GM18519 (cell line): ENCODE data around the gene NUP88.

ENCODE experiments used
- ATAC-seq: cut with Tn5 transposase; IDR thresholded peaks from one replicate; pipeline ENCODE4 v1.9.1; 2021; ENCODE audit warnings: mild to moderate bottlenecking, moderate library complexity; ENCODE audit not compliant: unreplicated experiment, low FRiP score

The NUP88 gene

DNA sequence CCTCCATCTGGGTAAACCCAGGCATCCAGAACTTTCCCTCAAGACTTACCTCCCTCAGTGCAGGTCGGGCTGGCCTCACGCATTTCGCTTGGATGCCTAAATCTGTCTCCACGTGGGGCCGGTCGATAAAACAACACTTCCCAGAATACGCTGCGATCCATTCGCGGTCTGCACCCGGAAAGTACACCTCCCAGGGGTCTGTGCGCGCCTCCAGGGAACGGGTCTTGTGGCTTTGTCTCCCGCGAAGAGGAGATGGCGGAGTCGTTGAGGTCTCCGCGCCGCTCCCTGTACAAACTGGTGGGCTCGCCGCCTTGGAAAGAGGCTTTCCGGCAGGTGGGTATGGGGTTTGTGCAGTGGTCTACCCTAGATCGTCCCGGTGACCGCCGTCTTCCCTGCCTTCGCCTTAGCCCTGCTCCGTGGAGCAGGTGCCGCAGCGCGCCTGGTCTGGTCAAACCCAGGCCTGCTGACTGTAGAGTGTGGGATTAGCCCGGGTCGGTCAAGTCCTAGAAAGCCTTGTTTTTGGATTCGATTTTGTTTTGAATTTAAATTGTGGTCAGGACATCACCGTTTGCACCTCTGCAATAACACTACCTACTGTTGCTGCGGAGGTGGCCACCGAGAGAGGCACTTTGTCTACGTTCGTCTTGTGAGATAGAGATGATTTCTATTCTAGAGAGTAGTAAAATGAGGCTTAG is 644 bp upstream of the NUP88 start, which contains the start of gene RPAIN:
TSS of gene RPAIN (plus strand) at position 224 of the 695 bp plus-strand sequence. CDS start at position 253, 29 bp downstream.
- ATAC-seq, result peak; percentile 34

DNA sequence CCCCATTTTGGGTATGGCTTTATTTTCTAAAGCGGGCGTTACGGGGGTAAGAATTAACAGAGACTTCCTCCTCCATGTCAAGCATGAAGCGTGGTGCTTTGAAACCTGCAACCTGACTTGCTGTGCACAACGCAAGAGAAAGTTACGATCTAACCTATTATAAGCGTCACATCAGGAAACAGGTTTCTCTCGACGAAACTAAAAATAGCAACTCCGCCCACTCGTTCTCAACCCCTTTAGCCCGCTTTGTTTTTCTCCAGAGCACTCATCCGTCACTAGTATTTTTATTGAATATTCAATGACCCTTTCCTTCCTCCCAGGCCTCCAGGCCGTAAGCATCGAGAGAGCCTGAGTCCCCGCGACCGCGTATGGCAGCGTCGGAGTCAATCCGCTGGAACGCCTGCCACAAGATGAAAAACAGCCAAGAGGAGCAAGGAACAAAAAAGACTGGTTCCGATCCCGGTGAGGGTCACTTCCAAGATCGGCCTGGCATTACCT is 555 bp downstream of the NUP88 start:
- ATAC-seq, result no peak

DNA sequence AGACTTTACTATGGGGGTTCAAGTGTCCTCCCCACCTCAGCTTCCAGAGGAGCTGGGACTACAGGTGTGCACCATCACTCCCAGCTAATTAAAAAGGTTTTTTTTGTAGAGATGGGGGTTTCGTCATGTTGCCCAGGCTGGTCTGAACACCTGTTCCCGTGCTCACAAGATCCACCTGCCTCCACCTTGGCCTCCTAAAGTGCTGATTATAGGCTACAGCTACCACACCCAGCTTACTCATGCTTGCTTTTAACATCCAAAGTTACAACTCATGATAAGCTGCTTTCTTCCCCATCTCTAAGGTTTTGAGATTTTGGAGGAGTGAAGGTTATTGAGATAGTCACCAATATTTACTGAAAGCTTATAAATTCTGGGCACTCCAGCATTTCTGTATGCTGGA is 2.6 kb downstream of the NUP88 start:
- ATAC-seq, result no peak

DNA sequence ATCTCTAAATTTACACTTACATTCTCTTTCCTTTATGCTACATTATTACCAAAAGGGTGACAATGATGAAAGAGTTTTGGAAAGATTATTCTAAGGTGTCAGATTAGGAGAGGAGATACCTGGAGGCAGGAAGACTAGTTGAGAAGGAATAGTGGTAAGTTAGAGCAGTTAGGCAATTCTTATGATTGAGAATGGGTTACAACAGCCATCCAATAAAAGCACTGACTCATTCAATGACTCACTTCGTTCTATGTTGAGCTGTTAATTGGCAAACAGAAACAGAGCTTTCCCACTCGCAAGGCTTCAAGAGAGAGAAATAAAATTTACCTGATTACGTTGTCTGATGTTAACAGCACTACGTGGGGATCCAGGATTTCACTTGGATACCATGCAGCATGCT is 5.8 kb downstream of the NUP88 start:
- no peak for ATAC-seq

DNA sequence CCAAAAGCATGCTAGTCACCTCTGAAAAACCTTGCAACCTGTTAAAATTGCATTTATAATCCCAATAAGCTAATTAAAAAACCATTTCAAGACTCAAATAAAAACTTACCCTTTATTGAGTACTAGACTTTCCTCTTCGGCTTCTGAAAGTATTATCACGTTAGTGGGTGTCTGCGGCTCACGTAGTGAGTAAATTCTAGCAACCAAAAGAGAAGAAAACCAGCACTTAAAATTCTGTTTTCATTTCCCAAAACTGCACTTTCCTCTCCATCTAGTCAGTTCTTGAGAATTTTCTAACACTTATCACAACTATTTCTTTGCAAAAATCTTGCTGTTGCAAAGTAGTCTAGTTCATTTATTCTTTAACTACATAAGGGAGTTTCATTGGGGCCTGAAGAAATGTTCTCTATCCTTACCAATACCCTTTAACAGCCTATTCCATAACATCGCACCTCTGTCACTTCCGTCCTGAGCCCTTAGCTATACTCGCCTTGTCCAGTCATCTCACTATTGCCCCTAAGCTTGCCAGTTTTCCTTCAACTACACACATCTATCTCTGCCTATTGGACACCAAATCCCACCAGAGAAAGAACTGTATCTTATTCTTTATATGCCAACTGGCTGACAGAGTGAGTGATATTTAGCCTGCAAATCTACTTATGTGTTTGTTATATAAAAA is 8.7 kb downstream of the NUP88 start:
- ATAC-seq, result no peak

DNA sequence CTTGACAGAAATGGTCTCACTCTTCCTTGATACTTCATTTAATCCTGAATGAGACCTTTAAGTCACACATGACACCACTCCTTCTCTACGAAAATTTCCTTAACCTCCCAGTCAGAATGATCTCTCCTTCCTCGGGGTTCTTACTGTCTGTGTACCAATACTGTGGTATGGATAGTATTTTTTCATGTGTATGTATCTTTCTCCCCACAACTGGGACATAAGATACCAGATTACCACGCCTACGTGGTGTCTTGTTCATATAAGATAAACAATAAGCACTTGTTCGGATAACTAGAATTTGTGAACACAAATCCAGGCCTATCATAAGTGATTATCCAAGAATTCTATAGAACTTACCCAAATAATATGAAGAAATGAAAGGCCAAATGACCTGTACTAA is 11.3 kb downstream of the NUP88 start:
- no peak for ATAC-seq

DNA sequence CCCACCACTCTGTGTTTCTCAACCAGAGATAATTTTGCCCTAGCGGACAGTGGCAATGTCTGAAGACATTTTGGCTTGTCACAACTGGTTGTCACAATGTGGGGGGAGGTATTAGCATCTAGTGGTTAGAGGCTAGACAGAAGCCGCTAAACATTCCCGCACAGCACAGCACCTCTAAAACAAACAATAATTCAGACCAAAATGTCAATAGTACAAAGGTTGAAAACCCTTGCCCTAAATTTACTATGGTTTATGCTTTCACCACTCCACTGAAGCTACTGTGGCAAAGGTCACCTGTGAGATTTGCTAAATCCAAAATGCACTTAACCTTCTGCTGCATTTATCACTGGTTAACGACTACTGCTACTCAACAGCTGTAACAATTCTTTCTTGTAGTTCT is 14.1 kb downstream of the NUP88 start:
- ATAC-seq, result no peak

DNA sequence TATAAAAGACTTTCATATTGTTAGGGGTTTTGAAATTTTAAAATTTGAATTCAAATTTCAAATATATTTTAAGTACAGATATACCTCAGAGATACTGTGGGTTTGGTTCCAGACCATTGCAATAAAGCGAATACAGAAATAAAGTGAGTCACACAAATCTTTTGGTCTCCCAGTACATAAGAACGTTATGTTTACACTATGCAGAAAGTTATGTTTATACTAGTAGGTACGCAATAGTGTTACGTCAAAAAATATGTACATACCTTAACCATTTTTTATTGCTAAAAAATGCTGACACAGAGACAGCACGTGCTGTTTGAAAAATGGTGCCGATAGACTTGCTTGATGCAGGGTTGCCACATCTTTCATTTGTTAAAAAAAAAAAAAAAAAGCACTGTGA is 19.7 kb downstream of the NUP88 start:
- no peak for ATAC-seq

DNA sequence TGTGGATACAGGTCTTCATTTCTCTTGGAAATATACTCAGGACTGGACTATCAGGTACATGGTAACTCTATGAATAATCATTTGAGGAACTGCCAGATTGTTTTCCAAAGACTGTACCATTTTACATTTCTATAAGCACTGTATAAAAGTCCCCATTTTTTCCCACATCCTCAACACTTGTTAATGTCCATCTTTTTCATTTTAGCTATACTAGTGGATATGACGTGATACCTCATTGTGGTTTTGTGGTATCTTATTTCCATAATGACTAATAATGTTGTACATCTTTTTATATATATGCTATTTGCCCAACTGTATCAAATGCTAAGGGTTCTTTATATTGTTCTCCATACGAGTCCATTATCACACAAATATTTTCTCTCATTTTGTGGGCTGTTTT is 22.9 kb downstream of the NUP88 start:
- ATAC-seq, result no peak

DNA sequence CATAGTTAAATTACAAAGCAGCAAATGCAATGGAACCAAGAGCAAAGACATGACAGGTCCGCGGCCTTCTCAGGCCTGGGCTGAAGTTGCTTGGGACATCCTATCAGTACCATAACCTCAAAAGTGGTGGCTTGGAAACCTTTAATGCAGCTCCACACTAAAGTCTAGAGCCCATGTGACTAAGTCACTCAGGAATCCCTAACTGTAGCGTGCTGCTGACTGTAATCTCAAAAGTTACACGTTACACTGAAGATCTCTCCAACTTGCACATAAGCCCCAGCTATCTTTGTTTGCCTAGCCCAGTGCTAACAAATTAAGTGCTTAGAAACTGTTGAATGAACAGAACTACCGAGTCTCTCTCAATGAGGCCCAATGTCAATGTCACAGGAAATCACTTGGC is 27.8 kb downstream of the NUP88 start:
- no peak for ATAC-seq

DNA sequence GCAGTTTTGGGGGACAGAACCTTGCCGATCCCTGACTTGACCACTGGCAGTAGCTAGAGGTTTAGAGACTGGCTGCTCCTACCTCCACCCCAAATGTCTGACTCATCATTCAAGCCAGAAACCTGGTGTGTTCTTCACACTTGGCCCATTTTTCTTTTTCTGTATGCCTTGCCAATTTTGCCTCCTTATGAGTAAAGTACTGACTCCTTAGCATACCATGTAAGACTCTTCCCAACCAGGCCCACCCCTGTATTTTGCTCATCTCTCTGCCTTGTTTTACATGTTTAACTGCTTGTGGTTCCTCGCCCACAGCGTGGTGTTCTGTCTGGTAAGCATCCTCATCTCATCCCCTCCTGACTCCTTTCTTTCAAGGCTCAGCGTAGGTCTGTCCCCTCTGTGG is 37.9 kb downstream of the NUP88 start:
- no peak for ATAC-seq

DNA sequence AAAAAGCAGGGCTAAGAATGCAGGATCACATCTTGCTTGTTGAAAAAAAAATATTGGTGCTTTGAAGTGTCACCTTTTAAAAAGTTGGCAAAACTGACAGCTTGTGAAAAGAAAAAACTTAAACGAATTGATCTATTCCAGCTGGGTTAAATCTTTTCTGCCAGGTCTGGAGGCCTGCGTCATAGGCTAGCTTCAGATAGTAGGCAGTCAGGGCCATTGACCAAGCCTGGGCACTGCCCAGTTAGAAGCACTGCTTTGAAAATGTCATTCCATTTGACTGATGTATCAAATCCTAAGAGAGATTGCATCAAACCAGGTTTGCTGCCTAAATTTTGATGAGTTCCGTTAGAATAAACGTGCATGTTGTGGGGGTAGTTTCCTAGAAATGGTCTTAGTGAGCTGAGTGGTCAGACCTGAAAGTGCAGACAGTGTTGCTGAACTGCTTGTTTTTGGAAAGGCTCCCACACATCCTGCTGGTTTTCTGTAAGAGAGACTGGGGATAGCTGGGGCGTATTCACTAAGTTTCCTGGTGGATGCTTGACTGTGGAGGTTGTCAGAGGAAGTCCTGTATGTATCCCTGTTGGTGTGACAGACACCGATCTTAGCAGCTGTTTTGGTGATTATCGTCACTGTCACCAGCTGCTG is 38.8 kb downstream of the NUP88 start:
- no peak for ATAC-seq

DNA sequence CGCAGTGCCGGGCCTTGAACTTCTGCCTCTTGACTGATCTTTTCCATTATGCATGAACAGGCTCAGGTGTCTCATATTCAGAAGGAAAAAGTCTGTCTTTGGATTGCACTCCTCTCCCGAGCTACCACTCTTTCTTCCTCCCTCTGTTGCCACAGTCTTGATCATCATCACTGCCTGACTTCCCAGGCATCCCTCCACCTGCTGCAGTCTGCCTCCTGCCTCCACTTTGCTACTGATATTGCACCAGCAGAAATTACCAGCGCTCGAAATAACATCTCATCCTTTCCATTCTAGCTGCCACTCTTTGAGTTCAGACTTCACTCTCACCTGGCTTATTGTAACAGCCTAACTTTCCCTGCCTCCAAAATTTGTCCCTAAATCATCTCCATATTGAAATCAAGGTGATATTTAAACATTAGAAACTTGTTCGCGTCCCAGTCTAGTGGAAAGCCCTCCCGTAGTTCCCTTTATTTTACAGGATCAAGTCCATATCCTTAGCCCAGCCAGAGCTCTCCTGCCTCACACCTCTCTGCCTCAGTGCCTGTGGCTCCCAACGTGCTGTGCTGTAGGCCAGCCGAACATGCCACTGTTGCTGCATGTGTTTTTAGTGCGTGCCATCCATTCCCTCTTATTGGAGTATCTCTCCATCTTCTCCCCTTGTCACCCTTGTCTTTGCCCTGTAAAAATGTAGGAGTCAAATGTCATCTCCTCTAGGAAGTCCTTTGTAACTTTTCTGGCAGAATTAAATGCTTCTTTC is 39.9 kb downstream of the NUP88 start:
- ATAC-seq, result no peak

DNA sequence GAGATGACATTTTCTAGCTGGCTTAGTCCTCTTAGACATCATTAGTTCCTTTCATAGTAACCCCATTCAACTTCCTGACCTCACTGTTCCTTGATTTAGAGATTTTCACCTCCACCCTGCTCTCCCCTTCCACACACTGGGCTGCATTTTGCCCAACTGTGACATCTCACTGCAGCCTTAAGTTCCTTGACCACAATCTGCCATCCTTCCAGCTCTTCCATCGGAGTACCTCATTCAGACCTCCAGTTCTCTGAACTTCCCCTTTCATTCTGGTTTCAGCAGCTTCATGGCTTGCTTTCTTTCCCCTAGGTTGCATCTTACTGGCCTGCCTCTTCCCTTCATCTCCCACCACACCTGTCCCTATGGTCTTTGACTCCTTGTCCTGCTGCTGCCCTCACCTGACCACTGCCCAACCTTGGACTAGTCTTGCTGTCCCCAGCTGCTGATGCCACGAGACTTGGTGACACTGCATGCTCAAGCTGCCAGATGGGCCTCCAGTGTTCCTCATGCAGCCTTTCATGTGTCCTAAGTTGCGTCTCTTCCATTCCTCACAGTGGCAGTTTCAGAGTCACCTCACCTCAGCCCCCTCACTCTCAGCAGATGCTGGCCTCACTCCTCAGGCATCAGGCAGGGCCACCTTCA is 40.8 kb downstream of the NUP88 start:
- ATAC-seq, result no peak

DNA sequence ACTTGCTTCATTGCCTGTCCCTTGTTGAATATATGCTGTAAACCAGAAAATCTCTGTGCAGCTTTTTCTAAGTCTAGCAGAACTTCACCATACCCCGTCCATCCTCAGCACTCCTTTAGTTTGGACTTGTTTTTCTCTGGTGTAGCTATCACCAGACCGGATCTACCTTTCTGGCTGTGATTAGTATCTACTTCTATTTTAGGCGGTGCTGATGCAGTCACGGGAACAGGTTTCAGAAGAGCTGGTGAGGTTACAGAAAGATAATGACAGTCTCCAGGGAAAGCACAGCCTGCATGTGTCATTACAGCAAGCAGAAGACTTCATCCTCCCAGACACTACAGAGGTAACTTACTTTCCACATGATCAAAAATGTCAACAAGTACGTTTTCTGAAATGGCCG is 46.4 kb downstream of the NUP88 start:
- ATAC-seq, result no peak

DNA sequence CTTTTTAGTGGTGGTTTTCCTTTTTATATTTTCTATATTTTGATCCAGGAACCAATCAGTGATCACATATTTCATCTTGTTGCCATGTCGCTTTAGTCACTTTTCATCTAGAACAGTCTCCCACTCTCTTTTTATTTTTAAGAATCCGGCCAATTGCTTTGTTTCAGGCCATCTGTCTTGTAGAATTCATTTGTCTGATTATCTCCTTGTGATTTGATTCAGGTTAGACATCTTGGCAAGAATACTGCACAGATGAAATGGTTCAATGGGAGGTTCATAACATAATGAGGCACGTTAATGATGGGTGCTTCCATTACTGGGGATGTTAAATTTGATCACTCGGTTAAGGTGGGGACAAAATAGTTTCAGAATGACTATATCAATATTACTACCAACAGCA is 49.1 kb downstream of the NUP88 start:
- ATAC-seq, result no peak

DNA sequence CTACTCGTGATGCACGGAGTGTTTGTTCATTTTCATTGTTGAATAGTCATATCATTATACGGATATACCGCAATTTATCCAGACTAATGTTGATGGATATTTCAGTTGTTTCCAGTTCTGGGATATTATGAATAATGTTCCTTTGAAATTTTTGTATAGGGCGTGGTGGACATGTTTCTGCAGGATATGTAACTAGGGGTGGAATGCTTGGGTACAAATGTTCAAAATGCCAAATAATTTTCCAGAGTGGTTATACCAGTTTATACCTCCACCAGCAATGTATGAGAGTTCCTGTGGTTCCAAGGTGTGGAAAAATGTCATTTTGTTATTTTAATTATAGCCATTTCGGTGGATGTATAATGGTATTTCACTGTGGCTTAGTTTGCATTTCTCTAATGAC is 53.6 kb downstream of the NUP88 start:
- no peak for ATAC-seq

DNA sequence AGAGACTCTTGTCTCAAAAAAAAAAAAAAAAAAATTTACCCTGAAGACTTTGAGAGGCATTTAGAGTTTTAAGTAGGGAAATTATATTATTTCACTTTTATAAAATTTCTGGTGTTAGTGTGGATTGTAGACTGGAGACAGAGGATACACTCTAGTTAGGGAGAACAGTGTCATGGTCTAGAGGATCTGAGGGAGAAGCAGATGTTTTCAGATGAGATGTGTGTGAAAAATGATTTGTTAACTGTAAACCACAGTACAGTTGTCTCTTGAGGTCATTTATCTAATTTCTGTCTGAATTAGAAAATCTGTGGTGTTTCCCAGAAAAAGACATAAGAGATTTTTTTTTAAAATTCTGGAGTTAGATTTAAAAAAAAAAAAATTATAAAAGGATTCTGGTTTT is 54.8 kb downstream of the NUP88 start:
- no peak for ATAC-seq

DNA sequence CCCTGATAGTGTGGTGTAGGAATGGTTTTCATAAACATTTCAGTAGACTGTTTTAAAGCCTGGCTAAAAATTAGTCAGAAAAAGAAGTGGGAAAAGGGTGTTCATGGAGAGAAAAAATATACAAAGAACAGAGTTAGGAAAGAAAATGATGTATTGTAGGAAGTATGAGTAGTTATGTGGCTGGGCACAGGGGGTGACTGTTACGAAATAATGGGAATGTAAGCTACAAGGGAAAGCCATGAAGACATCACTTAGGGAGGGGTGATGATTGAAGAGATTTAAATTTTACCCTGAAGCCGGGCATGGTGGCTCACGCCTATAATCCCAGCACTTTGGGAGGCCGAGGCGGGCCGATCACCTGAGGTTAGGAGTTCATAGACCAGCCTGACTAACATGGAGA is 55.3 kb downstream of the NUP88 start:
- ATAC-seq, result no peak

DNA sequence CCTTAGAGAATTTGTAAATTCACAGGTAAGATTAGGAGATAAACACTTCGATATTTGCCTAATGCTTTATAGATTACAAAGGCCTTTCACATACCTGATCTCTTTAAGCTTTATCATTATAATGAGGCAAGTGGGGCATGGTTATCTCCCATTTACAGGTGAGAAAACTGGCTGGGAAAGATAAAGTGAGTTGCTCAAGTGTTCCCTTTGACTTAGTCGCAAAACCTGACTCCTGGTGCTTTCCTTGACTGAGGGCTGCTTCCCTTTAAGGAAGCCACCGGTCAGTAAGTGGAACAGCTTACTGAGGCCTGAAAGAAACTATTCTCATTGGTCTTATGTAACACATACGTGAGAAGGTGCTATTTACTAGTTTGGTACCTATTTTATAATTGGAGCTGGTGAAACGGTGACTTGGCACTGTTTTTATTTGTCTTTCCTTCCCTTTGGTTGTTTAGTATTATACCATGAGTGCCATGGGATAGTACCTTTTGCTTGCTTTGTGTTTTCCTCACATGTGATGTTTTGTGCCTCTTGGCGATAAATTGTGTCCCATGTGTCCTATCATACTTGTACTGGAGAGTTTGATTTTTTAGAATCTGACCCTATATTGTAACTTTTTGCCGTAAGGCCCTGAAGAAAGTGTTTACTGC is 57.2 kb downstream of the NUP88 start:
- ATAC-seq, result no peak
